D721Med (cell line): Measurements from ENCODE around the gene PNLIPRP1.

Source experiments
- DNase-seq: peaks from one replicate; pipeline ENCODE4 v3.0.0; 2011; ENCODE audit warnings: low spot score; ENCODE audit not compliant: insufficient read length
- FAIRE-seq: peaks from 2 replicates; lab custom pipeline; 2011; peaks lifted over from hg19 to GRCh38; lab: Jason Lieb, UNC
- CTCF ChIP-seq: IDR thresholded peaks from 2 replicates; pipeline ENCODE4 v1.5.1; 2012; ENCODE audit warnings: mild to moderate bottlenecking, control low read depth; ENCODE audit not compliant: insufficient read depth; ENCODE audit errors: missing control alignments

Gene PNLIPRP1

GRCh38 chr10:116655568-116655967 is 64.8 kb downstream of the PNLIPRP1 start:
- DNase-seq: no peak

DNA sequence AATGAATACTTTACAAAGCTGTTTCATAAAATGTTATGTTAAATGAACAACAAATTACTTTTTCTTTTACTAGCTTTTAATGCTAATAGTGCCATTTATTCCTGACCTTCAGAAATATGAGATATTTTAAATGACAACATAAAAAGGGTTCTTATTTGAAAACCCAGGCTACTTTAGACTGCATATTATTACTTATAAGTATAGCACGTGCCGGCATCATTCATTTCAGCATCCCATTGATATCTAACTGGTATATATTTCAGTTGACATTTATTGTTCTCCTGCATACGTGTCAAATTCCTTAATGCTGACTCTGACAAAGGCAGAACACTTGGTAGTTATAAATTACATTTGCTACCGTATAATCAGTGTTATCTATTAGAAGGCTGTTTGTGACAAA is 65.3 kb downstream of the PNLIPRP1 start:
- DNase-seq (no peak), FAIRE-seq (no peak)
- no peak for TF ChIP-seq CTCF

More at GRCh38 chr10:116655568-116655967, 64.8 kb downstream of the PNLIPRP1 start:
- no peak for TF ChIP-seq CTCF
- no peak for FAIRE-seq

GRCh38 chr10:116657863-116658551 is 67.2 kb downstream of the PNLIPRP1 start:
- FAIRE-seq: no peak
- no peak for TF ChIP-seq CTCF
- DNase-seq: no peak
